Activated naive CD4-positive, alpha-beta T cell treated with anti-CD3 and anti-CD28 coated beads, Interleukin-2, amount 10 ng/mL, durations not matched to agents 7 days and 5 days (primary cell): Measurements from ENCODE around the gene ABCA4.

Source experiments
- CTCF ChIA-PET: fragments of 350-600 bp; sonication (Branson Sonifier 250); formaldehyde crosslinking; loops from one replicate; lab custom pipeline; 2021; ENCODE audit warnings: antibody characterized with exemption; lab: Charles Lee
- DNase-seq: peaks from one replicate; pipeline ENCODE4 v3.0.0-alpha.2; 2020
- H3K27ac Mint-ChIP-seq: one replicate; pipeline ENCODE4 v1.8.0; 2021; ENCODE audit warnings: mild to moderate bottlenecking, moderate library complexity, mixed read lengths
- H3K27me3 Mint-ChIP-seq: one replicate; pipeline ENCODE4 v1.8.0; 2021; ENCODE audit warnings: mild to moderate bottlenecking, mixed read lengths
- H3K36me3 Mint-ChIP-seq: one replicate; pipeline ENCODE4 v1.8.0; 2021; ENCODE audit warnings: mixed read lengths
- H3K4me1 Mint-ChIP-seq: one replicate; pipeline ENCODE4 v1.8.0; 2021; ENCODE audit warnings: mixed read lengths
- H3K4me3 Mint-ChIP-seq: one replicate; pipeline ENCODE4 v1.8.0; 2021; ENCODE audit warnings: mild to moderate bottlenecking, moderate library complexity, mixed read lengths
- H3K9me3 Mint-ChIP-seq: one replicate; pipeline ENCODE4 v1.8.0; 2021; ENCODE audit warnings: mixed read lengths

The ABCA4 gene

DNA sequence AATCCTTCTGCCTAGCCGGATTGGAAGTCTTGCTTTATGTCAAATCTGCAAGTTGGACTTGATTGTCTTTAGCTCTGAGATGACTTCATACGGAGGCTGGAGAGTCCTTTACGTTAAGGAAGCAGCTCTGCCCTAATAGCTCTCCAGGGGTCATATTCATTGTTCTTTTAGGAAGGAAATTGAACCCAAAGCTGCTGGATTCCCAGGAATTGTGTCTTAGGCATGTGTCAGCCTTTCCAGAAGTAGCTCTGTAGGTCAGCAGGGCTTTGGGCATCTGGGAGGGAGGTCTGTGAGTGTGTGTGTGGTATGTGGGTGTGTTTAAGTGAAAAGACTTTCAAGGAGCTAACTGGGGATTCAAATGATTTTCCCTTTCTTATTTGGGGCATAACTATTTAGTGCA is 82.4 kb downstream of the ABCA4 start:
- CTCF ChIA-PET = interaction anchor here (1.0 to 11.8 kb wide), 8 partner anchors 13 to 297 kb away, joined by 3 to 159 read pairs (median 6); no protein-coding TSS in a partner anchor
- Mint-ChIP-seq H3K4me3 (no peak overlapping the region), H3K27ac (no peak overlapping the region), H3K4me1 (no peaks in the 10 kb centered on the region), H3K9me3 (no peaks in the 10 kb centered on the region), H3K36me3 (no peaks in the 10 kb centered on the region), H3K27me3 (peaks cover 49% of the 10 kb centered on the region)
- DNase-seq = no peak

- Mint-ChIP-seq H3K4me1 (no peaks in the 10 kb centered on the region), H3K9me3 (no peaks in the 10 kb centered on the region), H3K27ac (no peak overlapping the region), H3K27me3 (peaks cover 50% of the 10 kb centered on the region), H3K4me3 (no peak overlapping the region), H3K36me3 (no peaks in the 10 kb centered on the region)
- CTCF ChIA-PET = interaction anchor here (0.7 to 11.8 kb wide), 4 partner anchors 11 to 408 kb away, joined by 3 to 159 read pairs (median 13); no protein-coding TSS in a partner anchor
- DNase-seq = no peak
Observed at GRCh38 chr1:94037392-94038229, 83.3 kb downstream of the ABCA4 start.

- no peak for DNase-seq
- H3K27ac Mint-ChIP-seq = no peak overlapping the region
- no peaks in the 10 kb centered on the region for H3K4me1 Mint-ChIP-seq
- no peaks in the 10 kb centered on the region for H3K36me3 Mint-ChIP-seq
- H3K27me3 Mint-ChIP-seq = peaks cover 52% of the 10 kb centered on the region
- no peaks in the 10 kb centered on the region for H3K9me3 Mint-ChIP-seq
- CTCF ChIA-PET = interaction anchor here (0.7 to 11.8 kb wide), 4 partner anchors 11 to 299 kb away, joined by 3 to 159 read pairs (median 4); no protein-coding TSS in a partner anchor
- H3K4me3 Mint-ChIP-seq = no peak overlapping the region
Observed at GRCh38 chr1:94036730-94037129, 84.2 kb downstream of the ABCA4 start.

- DNase-seq = no peak
- Mint-ChIP-seq H3K27ac (no peak overlapping the region), H3K4me1 (no peaks in the 10 kb centered on the region), H3K9me3 (no peaks in the 10 kb centered on the region), H3K27me3 (peaks cover 52% of the 10 kb centered on the region), H3K36me3 (no peaks in the 10 kb centered on the region), H3K4me3 (no peak overlapping the region)
- CTCF ChIA-PET = interaction anchor here (1.2 to 2.2 kb wide), 3 partner anchors 8 to 302 kb away, joined by 4 to 9 read pairs (median 9); no protein-coding TSS in a partner anchor
Observed at GRCh38 chr1:94033849-94034248, 87.1 kb downstream of the ABCA4 start.

DNA sequence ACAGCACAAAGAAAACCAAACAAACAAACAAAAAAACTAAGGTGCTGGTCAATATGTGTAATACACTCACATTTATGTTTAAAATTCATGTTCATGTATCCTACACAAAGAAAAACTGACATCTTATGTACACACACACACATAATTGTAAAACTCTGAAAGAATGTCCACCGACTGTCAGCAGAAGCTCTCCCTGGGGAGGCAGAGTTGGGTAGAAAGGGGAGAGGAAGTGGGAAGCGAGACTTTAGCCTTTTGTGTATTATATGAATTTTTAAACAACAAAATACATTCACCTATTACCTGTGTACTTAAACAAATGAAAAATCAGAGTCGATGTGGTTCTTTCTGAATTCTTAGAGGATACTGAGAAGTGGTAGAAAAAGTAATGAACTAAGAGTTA is 88.3 kb downstream of the ABCA4 start:
- no peaks in the 10 kb centered on the region for H3K4me1 Mint-ChIP-seq
- peaks cover 41% of the 10 kb centered on the region for H3K27me3 Mint-ChIP-seq
- no peak for DNase-seq
- H3K36me3 Mint-ChIP-seq = no peaks in the 10 kb centered on the region
- no peak overlapping the region for H3K27ac Mint-ChIP-seq
- H3K4me3 Mint-ChIP-seq = no peak overlapping the region
- H3K9me3 Mint-ChIP-seq = no peaks in the 10 kb centered on the region
- CTCF ChIA-PET = no interaction called here

- Mint-ChIP-seq H3K9me3 (no peaks in the 10 kb centered on the region), H3K4me1 (no peaks in the 10 kb centered on the region), H3K4me3 (no peak overlapping the region), H3K27me3 (peaks cover 33% of the 10 kb centered on the region), H3K27ac (no peak overlapping the region), H3K36me3 (no peaks in the 10 kb centered on the region)
- CTCF ChIA-PET = interaction anchor here (0.7 to 13.4 kb wide), 2 partner anchors 9 to 450 kb away, joined by 3 to 159 read pairs; no protein-coding TSS in a partner anchor
- no peak for DNase-seq
Observed at GRCh38 chr1:94031591-94031990, 89.4 kb downstream of the ABCA4 start.

GRCh38 chr1:94031154-94031553 is 89.8 kb downstream of the ABCA4 start:
- no peak for DNase-seq
- no peaks in the 10 kb centered on the region for H3K4me1 Mint-ChIP-seq
- no peaks in the 10 kb centered on the region for H3K9me3 Mint-ChIP-seq
- H3K36me3 Mint-ChIP-seq = no peaks in the 10 kb centered on the region
- H3K27me3 Mint-ChIP-seq = peaks cover 29% of the 10 kb centered on the region
- H3K4me3 Mint-ChIP-seq = no peak overlapping the region
- H3K27ac Mint-ChIP-seq = no peak overlapping the region
- CTCF ChIA-PET = interaction anchor here (0.7 to 13.4 kb wide), 2 partner anchors 9 to 450 kb away, joined by 3 to 159 read pairs; no protein-coding TSS in a partner anchor

DNA sequence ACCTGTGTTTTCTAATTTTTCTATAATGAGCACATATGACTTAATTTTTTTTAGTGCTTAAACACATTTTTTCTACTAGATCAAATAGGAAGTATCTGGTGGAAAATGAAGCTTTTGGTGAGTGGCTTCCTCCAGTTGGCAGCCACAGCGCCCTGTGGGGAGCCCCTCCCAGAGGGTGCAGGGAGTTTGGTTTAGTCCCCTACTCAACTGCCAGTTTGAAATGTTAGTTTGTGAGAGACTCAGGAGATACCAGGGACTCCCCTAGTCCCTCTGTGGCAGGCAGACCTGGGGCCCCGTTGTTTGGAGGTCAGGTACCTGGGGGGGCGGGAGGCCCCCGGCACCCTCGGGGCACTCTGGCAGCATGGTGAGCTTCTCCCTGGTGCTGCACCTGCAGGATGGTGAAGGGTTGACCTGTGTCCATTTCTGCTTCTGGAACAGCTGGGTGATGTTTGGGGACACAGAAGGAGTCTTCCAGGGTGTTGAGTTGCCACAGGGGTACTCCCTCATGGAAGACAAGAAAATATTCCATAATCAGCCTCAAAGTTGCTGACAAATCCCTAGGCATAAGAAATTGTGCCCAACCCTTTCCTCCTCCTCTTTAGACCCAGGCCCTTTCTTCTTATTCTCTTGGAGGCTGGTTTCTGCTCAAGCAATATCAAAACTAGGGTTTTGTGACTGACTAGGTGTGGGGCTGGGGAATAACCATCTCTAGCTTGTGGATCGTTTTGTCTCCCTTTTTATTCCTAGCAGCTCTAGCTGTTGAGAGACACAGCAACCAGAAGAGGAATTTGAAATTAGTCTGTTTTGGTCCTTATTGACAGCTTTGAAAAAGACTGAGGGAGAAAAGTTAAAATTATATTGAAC is 91.6 kb downstream of the ABCA4 start:
- H3K36me3 Mint-ChIP-seq = no peaks in the 10 kb centered on the region
- no peaks in the 10 kb centered on the region for H3K4me1 Mint-ChIP-seq
- DNase-seq = no peak

GRCh38 chr1:94027721-94028515 is 93.0 kb downstream of the ABCA4 start:
- no peak for DNase-seq
- CTCF ChIA-PET = interaction anchor here (2.6 to 13.4 kb wide), 3 partner anchors 11 to 436 kb away, joined by 8 to 159 read pairs (median 18); no protein-coding TSS in a partner anchor
- Mint-ChIP-seq H3K27me3 (peaks cover 32% of the 10 kb centered on the region), H3K4me3 (no peak overlapping the region), H3K9me3 (no peaks in the 10 kb centered on the region), H3K27ac (no peak overlapping the region), H3K36me3 (no peaks in the 10 kb centered on the region), H3K4me1 (no peaks in the 10 kb centered on the region)

More for the DNA sequence above, 91.6 kb downstream of the ABCA4 start:
- Mint-ChIP-seq H3K9me3 (no peaks in the 10 kb centered on the region), H3K27me3 (peaks cover 27% of the 10 kb centered on the region), H3K4me3 (no peak overlapping the region), H3K27ac (no peak overlapping the region)
- CTCF ChIA-PET = interaction anchor here (13.4 kb wide), 1 partner anchor 11 kb away, joined by 159 read pairs; no protein-coding TSS in a partner anchor

DNA sequence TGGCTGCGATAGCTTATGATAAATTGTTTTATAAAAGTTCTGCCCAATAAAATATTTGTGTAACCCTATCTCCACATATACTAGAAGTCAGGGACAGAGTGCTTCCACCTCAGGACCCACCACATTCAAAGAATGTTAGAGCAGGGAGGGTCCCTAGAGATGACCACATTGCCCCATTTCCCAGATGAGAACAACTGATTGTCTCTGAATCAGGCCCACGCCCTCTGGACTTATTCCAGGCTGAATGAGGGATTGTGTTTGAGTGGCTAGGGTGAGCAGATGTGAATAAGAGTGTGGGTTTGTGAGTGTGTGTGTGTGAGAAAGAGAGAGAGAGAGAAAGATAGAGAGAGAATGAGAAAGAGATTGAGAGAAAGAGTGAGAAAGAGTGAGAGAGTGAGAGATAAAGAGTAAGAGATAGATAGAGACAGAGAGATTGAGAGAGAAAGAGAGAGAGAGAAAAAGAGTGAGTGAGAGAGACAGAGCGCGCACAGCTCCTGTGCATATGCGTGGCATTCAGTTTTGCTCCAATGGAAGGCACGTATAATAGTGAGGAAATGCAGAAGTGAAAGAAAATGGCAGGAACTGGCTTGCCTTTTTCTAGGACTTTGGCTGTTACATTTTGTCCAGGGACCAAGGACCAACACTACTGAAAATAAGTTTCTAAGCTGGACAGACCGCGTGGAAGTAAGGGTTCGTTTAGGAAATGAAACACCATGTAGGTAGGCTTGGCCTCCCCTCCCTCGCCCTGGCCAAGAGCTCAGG is 94.1 kb downstream of the ABCA4 start:
- CTCF ChIA-PET = interaction anchor here (1.1 to 13.4 kb wide), 8 partner anchors 10 to 579 kb away, joined by 3 to 159 read pairs (median 8); no protein-coding TSS in a partner anchor
- DNase-seq = no peak
- no peaks in the 10 kb centered on the region for H3K9me3 Mint-ChIP-seq
- no peaks in the 10 kb centered on the region for H3K36me3 Mint-ChIP-seq
- no peak overlapping the region for H3K4me3 Mint-ChIP-seq
- H3K27ac Mint-ChIP-seq = no peak overlapping the region
- no peaks in the 10 kb centered on the region for H3K4me1 Mint-ChIP-seq
- peaks cover 40% of the 10 kb centered on the region for H3K27me3 Mint-ChIP-seq

GRCh38 chr1:94025383-94026340 is 95.3 kb downstream of the ABCA4 start:
- H3K27me3 Mint-ChIP-seq = peaks cover 39% of the 10 kb centered on the region
- H3K4me3 Mint-ChIP-seq = no peak overlapping the region
- CTCF ChIA-PET = interaction anchor here (0.7 to 13.4 kb wide), 12 partner anchors 8 to 781 kb away, joined by 3 to 159 read pairs (median 6); no protein-coding TSS in a partner anchor
- no peak for DNase-seq
- no peaks in the 10 kb centered on the region for H3K4me1 Mint-ChIP-seq
- H3K27ac Mint-ChIP-seq = no peak overlapping the region
- H3K36me3 Mint-ChIP-seq = no peaks in the 10 kb centered on the region
- no peaks in the 10 kb centered on the region for H3K9me3 Mint-ChIP-seq
